HG03175 (cell line): ENCODE data around the gene ZNF501.
A peak's percentile ranks its signal among the peaks of the same experiment; 100 is the strongest.

Experiments
- ATAC-seq: cut with Tn5 transposase; IDR thresholded peaks from one replicate; pipeline ENCODE4 v1.9.1; 2021; ENCODE audit warnings: mild to moderate bottlenecking, moderate library complexity; ENCODE audit not compliant: unreplicated experiment

ZNF501 gene

DNA sequence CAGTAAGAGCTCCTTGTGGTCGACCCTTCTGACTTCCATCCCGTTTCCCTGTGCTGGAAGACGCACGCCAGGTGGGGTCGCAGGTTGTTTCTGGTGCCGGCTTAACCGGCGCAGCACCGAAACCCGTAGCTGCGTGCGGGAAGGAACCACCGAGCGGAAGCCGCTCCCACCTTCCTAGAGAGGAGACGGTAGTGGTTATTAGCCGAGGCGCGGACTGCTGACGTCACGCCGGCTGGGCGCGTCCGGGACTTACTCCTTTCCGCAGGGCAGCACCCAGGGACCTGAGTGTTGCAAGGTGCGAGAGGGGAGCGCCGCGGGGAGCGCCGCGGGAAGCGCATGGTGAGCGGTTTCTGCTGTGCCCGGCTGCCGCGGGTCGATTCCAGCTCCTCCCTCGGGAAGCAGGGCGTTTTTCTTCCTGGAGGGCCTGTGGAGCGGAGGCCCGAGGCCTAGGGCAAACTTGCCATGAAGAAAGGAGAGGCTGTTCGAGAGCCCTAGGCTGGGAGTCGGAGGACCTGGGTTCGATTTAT, at the start of gene ZNF501:
TSS of gene ZNF501 (plus strand) at position 252 of the 527 bp plus-strand sequence. CDS start 4,787 bp downstream, outside the sequence.
- ATAC-seq: peak; percentile 80

DNA sequence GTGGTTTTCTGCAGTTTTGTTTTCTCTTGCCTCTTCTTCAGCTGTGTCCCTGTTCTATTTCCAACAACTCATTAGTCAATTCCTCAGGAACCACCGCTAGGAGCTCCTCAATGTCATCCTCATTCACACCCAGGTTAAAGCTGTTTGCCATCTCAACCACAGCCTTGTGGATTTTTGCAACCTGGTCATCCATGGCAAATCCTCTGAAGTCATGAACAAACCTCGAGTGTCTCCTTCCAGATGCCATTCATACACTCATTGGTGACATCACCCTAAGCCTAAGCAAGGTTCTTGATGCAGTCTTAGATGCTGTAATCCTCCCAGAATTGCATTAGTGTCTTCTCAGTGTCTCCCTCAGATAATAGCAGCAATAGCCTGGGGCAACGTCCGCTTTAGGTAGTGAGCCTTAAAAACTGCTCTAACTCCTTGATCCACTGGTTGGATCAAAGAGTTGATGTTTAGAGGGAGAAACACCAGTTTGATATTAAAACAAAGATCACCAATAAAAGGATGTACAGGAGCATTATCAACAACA, 48.4 kb upstream of the ZNF501 start:
- ATAC-seq: no peak

GRCh38 chr3:44682182-44682896, 47.1 kb upstream of the ZNF501 start:
- no peak for ATAC-seq

DNA sequence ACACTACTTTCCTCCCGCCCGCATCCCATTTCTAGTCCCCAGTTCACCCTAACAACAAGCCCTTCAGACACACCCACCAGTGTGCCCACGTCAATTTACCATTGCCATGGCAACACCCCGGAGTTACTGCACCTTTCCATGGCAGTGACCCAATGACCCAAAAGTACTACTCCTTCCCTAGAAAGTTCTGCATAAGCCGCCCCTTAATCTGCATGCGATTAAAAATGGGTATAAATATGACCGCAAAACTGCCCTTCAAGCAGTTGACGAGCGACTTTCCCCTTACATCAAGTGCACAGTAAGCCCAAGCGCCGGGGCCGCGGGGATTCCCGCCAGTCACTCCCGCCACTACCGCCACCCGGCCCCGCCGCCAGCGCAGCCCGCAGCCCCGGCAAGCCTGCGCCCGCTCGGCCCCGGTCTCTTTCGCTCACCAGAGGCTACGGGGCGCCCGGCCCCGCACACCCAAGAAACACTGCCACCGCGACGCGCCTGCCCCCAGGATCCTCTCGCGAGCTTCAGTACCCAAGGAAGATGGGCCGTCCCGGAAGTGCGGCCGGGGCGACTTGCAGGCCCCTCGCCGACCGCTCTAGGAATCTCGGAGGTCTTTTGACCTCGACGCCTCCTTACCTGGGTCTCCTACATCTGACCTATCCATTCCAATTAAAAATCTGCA, 44.2 kb upstream of the ZNF501 start:
- no peak for ATAC-seq

DNA sequence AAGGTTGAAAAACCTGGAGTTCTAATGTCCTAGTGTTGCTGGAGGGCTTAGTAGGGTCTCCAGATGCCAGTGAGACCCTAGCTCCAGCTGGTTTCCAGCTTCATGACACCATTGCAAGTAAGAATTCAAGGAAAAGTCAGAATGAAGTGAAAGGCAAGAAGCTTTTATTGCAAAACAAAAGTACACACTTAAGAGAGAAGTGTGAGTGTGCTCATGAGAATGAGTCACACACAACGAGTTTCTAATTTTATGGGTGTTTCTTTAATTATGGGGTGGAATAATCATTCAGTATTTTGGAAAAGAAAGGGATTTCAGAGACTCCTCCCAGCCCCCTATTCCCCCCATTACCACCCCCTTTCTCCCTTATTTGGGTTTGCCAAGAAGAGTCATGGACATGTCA, 41.5 kb upstream of the ZNF501 start:
- no peak for ATAC-seq

DNA sequence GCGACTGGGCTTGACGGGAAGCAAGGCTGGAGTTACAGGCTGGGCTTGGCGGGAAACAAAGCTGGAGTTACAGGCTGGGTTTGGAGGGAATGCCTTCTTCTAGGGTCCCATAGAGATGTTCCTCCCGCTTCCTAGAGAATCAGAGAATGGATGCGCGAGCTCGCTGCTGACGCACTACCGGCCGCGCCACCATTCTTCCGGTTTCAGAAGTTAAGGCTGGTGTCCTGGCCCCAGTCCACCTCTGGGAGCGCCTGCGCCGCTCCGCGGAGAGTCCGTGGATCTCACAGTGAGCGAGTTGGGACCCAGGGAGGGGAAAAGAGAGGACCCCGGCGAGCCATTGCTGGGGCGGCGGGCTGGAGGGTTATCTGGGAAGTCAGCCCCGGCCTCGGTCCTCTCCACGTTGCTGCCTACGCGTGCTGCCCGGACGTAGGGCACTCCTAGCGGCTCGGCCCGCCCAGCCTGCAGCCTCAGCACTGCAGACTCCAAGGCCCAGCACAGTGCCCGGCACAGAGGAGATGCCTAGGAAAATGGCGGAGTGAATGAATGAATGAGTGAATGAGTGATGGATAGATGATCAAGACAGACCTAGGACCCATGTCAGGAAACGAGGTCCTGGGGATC, 16.9 kb upstream of the ZNF501 start, which contains the start of gene ZNF502:
TSS of gene ZNF502 (plus strand) at position 206 of the 621 bp plus-strand sequence. CDS start 7,602 bp downstream, outside the sequence.
- no peak for ATAC-seq

- no peak for ATAC-seq
Observed at GRCh38 chr3:44721231-44722102, 8.0 kb upstream of the ZNF501 start.

GRCh38 chr3:44722103-44722401, 7.4 kb upstream of the ZNF501 start:
- ATAC-seq: no peak

DNA sequence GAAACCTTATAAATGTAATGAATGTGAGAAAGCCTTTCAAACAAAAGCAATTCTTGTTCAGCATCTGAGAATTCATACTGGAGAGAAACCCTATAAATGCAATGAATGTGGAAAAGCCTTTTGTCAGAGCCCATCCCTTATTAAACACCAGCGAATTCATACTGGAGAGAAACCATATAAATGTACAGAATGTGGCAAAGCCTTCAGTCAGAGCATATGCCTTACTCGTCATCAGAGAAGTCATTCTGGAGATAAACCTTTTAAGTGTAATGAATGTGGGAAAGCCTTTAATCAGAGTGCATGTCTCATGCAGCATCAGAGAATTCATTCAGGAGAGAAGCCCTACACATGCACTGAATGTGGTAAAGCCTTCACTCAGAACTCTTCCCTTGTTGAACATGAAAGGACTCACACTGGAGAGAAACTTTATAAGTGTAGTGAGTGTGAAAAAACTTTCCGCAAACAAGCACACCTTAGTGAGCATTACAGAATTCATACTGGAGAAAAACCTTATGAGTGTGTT, 5.3 kb downstream of the ZNF501 start:
- ATAC-seq: no peak

GRCh38 chr3:44761101-44761423, 31.6 kb downstream of the ZNF501 start:
- no peak for ATAC-seq

DNA sequence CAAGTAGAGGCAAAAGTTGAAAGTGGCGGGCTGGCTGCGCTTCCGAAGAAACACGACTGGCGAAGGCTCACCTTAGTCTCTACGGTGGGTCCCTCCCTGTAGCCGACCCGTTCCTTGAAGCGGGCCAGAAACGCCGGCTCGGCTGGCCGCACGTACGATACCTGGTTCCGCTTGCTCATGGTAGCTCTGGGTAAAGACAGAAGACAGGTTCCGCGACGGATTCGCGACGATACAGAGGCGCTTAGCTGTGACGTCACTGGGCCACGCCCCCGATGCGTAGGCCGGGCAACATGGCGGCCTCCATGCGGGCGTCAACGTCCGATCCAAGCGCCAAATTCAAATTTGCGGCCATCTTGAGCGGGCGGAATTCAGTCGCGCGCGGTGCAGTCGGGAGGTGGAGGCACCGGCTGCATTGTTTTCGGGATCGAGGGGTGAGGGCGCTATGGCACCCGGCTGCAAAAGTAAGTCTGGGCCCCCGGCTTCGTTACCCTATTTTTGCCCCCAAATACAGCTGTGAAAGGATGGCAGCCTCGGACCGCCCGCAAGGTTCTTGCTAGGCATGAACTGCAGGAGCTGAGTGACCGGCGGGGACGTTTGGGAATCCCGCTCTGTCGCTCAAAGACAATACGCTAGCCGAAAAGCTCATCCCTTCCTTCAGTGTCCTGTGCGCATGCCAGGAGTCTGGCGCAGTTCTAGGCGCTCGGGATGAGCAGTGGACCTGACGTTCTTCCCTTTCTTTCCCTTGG, 32.2 kb downstream of the ZNF501 start, which contains the start of the genes KIAA1143 and KIF15:
TSS of gene KIAA1143 (minus strand) at position 196 of the 746 bp plus-strand sequence. CDS start at position 179, 17 bp downstream.
TSS of gene KIF15 (plus strand) at position 371 of the 746 bp plus-strand sequence. CDS start at position 443, 72 bp downstream.
- ATAC-seq: peak; percentile 85

DNA sequence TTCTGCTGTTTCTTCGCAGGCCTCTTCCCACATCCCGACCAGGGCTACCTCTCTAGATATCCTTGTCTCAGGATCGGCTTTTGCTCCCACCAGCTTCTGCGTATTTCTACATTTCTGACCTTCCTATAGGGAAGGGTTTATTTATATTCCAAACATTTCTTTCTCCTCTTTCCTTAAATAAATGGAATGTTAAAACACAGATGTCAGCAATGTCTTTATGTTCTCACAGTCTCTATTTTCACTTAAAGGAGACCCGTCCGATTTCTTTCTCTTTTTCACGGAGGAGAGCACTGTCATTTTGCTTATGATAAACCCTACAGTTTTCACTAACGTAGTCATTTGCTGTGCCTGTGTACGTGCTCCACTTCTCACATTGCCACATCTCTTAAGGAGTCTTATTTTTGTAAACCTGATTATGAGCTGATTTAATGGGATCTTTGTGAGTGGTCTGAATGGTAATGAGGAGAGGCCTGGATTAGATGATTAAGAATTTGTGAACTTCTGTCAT, 32.8 kb downstream of the ZNF501 start:
- peak; percentile 3 for ATAC-seq

DNA sequence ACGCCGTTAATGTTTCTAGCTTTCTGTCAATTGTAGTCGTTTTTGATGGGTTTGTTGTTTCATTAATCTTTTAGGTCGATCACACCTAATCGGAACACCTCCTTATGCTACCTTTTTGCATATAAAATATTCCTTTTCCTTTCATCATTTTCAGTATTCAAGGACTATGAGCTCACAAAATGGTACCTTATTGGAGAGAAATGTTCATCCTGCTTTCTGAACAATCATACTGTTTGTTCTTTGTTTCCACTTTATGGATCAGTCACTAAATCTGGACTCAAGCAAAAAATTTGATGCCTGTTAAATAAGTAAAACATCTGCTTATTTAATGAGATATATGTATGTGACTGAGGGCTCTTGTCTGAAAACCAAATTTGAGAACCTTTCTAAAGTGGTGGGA, 33.3 kb downstream of the ZNF501 start:
- ATAC-seq: no peak

GRCh38 chr3:44764248-44764647, 34.8 kb downstream of the ZNF501 start:
- ATAC-seq: no peak

DNA sequence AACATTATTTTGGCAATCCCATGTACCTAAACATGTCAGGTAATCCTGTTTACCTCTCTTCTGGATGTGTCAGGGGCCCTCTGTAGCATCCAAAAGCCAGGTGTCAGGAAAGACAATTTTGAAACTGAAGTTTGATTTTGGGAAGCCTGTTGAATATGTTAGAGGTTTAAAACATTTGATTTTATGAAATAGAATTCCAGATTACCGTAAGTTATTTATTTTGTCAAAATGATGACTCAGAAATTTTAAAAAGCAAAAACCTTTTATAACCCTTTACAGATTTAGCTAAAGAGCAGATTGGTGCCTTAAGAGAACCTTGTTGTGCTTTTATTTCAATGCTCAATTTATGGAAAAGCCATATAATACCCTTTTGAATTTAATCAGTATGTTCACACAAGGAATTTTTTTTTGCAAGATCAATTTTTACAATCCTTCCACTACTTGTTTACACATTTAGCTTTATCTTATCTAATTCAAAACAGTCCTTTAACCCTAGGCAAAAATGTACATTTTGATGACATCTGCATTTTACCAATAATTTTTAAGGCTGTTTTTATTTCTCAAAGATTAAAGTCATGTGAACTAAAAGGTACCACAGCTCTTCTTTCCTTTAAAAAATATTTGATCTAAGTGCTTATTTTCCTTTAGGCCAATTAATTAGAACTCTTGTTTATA, 42.1 kb downstream of the ZNF501 start:
- no peak for ATAC-seq

GRCh38 chr3:44772099-44772442, 42.6 kb downstream of the ZNF501 start:
- no peak for ATAC-seq

- no peak for ATAC-seq
Observed at GRCh38 chr3:44782891-44783290, 53.5 kb downstream of the ZNF501 start.
